Common myeloid progenitor, CD34-positive (primary cell): ENCODE data around the gene RNF19B.

ENCODE experiments used
- CTCF ChIA-PET: fragments of 350-600 bp; sonication (Branson Sonifier 250); formaldehyde crosslinking; loops from one replicate; lab custom pipeline; 2021; ENCODE audit warnings: antibody characterized with exemption; lab: Charles Lee
- POLR2A ChIA-PET: fragments of 350-600 bp; sonication (Branson Sonifier 250); formaldehyde crosslinking; loops from one replicate; lab custom pipeline; 2021; ENCODE audit warnings: antibody characterized with exemption; lab: Charles Lee
- DNase-seq, 3 donors: peaks; one replicate each; pipeline versions ENCODE4 v3.0.0 to v3.0.0-alpha.2; 2013
- H3K27ac ChIP-seq, 2 experiments: 1 replicate in 1 of 2; 2 replicates in 1 of 2; pipeline ENCODE4 v1.7.0; 2013; ENCODE audit warnings: inconsistent platforms in 2 of 2, low read length in 2 of 2, mild to moderate bottlenecking in 2 of 2, low read depth in 1 of 2, moderate library complexity in 1 of 2; ENCODE audit not compliant: severe bottlenecking in 2 of 2, insufficient read depth in 1 of 2, poor library complexity in 1 of 2
- H3K27me3 ChIP-seq, 5 experiments: replicated peaks in 2 of 5; 1 replicate in 3 of 5; 2 replicates in 2 of 5; pipeline versions ENCODE4 v1.6.1 to v1.7.0; 2013; ENCODE audit warnings: low read length in 4 of 5, mild to moderate bottlenecking in 2 of 5, moderate library complexity in 2 of 5, inconsistent platforms in 1 of 5; ENCODE audit not compliant: insufficient read depth in 5 of 5, control insufficient read depth in 4 of 5
- H3K36me3 ChIP-seq, 4 experiments: 1 replicate in 2 of 4; 2 replicates in 2 of 4; pipeline versions ENCODE4 v1.6.1 to v1.7.0; 2013; ENCODE audit warnings: low read length in 3 of 4, control low read depth in 1 of 4, mild to moderate bottlenecking in 1 of 4; ENCODE audit not compliant: control insufficient read depth in 4 of 4, insufficient read depth in 4 of 4
- H3K4me1 ChIP-seq, 4 experiments: 1 replicate in 3 of 4; 2 replicates in 1 of 4; pipeline versions ENCODE4 v1.6.1 to v1.7.1; 2013; ENCODE audit warnings: low read length in 3 of 4, mild to moderate bottlenecking in 3 of 4, control low read depth in 1 of 4, inconsistent platforms in 1 of 4, moderate library complexity in 1 of 4; ENCODE audit not compliant: control insufficient read depth in 4 of 4, insufficient read depth in 4 of 4; ENCODE audit errors: control extremely low read depth in 1 of 4
- H3K4me3 ChIP-seq, 7 experiments: 1 replicate in 4 of 7; 2 replicates in 3 of 7; pipeline versions ENCODE4 v1.5.1 to v1.7.0; 2013; ENCODE audit warnings: mild to moderate bottlenecking in 7 of 7, low read length in 6 of 7, moderate library complexity in 6 of 7, inconsistent platforms in 2 of 7, low read depth in 2 of 7, control low read depth in 1 of 7; ENCODE audit not compliant: insufficient read depth in 4 of 7, control insufficient read depth in 1 of 7; ENCODE audit errors: extremely low read depth in 1 of 7
- H3K9me3 ChIP-seq, 5 experiments: 1 replicate in 4 of 5; 2 replicates in 1 of 5; pipeline versions ENCODE4 v1.6.1 to v1.7.1; 2013; ENCODE audit warnings: low read length in 4 of 5, mild to moderate bottlenecking in 2 of 5, inconsistent platforms in 1 of 5, low read depth in 1 of 5, moderate library complexity in 1 of 5; ENCODE audit not compliant: control insufficient read depth in 4 of 5, insufficient read depth in 2 of 5; ENCODE audit errors: control extremely low read depth in 1 of 5
- WGBS: methylation state at CpG from one replicate; pipeline ENCODE4 v1.1.5; 2013; ENCODE audit not compliant: insufficient coverage; 5-methylcytosine and 5-hydroxymethylcytosine counted together

The RNF19B gene

GRCh38 chr1:32918179-32918578 lies 46.4 kb downstream of the RNF19B start:
- POLR2A ChIA-PET, result no interaction called here
- Histone ChIP-seq H3K9me3 (no peaks in the 10 kb centered on the region), H3K4me1 (peaks cover 0 to 6% (median 2%) of the 10 kb centered on the region in 4 experiments), H3K4me3 (no peak overlapping the region), H3K27ac (no peak overlapping the region), H3K36me3 (no peaks in the 10 kb centered on the region), H3K27me3 (peaks cover 4 to 46% (median 23%) of the 10 kb centered on the region in 5 experiments)
- WGBS, result no CpG with 5 or more reads among the region's 1 CpG
- CTCF ChIA-PET, result interaction anchor here (0.8 to 1.5 kb wide), 3 partner anchors 13 to 25 kb away, joined by 3 to 4 read pairs (median 3); no protein-coding TSS in a partner anchor
- DNase-seq, result no peak

- peaks cover 0 to 6% (median 2%) of the 10 kb centered on the region in 4 experiments for H3K4me1 ChIP-seq
- DNase-seq, result peak in 2 of 3 donors; percentile 39 to 40
- ChIA-PET CTCF (interaction anchor here (1.4 kb wide), 1 partner anchor 25 kb away, joined by 4 read pairs; no protein-coding TSS in a partner anchor), POLR2A (no interaction called here)
- WGBS, result 3% methylated on average over 5 of the region's 7 CpGs
- no peak overlapping the region for H3K27ac ChIP-seq
- H3K36me3 ChIP-seq, result no peaks in the 10 kb centered on the region
- H3K4me3 ChIP-seq, result no peak overlapping the region
- H3K9me3 ChIP-seq, result no peaks in the 10 kb centered on the region
- H3K27me3 ChIP-seq, result peaks cover 3 to 39% (median 18%) of the 10 kb centered on the region in 5 experiments
Observed at GRCh38 chr1:32917521-32917920, 47.1 kb downstream of the RNF19B start.

GRCh38 chr1:32915766-32916706 lies 48.6 kb downstream of the RNF19B start:
- WGBS, result 97% methylated on average over 5 of the region's 12 CpGs
- Histone ChIP-seq H3K27ac (no peak overlapping the region), H3K36me3 (no peaks in the 10 kb centered on the region), H3K9me3 (no peaks in the 10 kb centered on the region), H3K27me3 (peaks cover 3 to 35% (median 22%) of the 10 kb centered on the region in 5 experiments), H3K4me1 (peaks cover 0 to 6% (median 2%) of the 10 kb centered on the region in 4 experiments), H3K4me3 (no peak overlapping the region)
- POLR2A ChIA-PET, result interaction anchor here (0.6 kb wide), 1 partner anchor 36 kb away, joined by 3 read pairs; no protein-coding TSS in a partner anchor
- no peak for DNase-seq
- CTCF ChIA-PET, result interaction anchor here (1.4 to 1.7 kb wide), 2 partner anchors 12 to 24 kb away, joined by 4 to 5 read pairs; no protein-coding TSS in a partner anchor

GRCh38 chr1:32910319-32910718 lies 54.3 kb downstream of the RNF19B start:
- no peak for DNase-seq
- CTCF ChIA-PET, result no interaction called here
- H3K4me1 ChIP-seq, result no peaks in the 10 kb centered on the region
- WGBS, result 90% methylated on average over 2 of the region's 5 CpGs
- no peak overlapping the region for H3K4me3 ChIP-seq
- H3K36me3 ChIP-seq, result no peaks in the 10 kb centered on the region
- no peak overlapping the region for H3K27ac ChIP-seq
- POLR2A ChIA-PET, result no interaction called here
- peaks cover 0 to 5% (median 3%) of the 10 kb centered on the region in 5 experiments for H3K9me3 ChIP-seq
- H3K27me3 ChIP-seq, result peaks cover 2 to 35% (median 17%) of the 10 kb centered on the region in 5 experiments

GRCh38 chr1:32907435-32907834 lies 57.2 kb downstream of the RNF19B start:
- H3K4me3 ChIP-seq, result no peak overlapping the region
- CTCF ChIA-PET, result interaction anchor here (1.4 kb wide), 1 partner anchor 147 kb away, joined by 3 read pairs; no protein-coding TSS in a partner anchor

GRCh38 chr1:32906654-32907053 lies 58.0 kb downstream of the RNF19B start:
- no peak overlapping the region for H3K4me3 ChIP-seq
- H3K27me3 ChIP-seq, result peaks cover 8 to 53% (median 29%) of the 10 kb centered on the region in 5 experiments
- no peak for DNase-seq
- peaks cover 0 to 1% (median under 1%) of the 10 kb centered on the region in 4 experiments for H3K4me1 ChIP-seq
- ChIA-PET CTCF (interaction anchor here (1.4 to 1.5 kb wide), 2 partner anchors 17 to 148 kb away, joined by 3 to 4 read pairs; no protein-coding TSS in a partner anchor), POLR2A (interaction anchor here (0.6 kb wide), 1 partner anchor 20 kb away, joined by 3 read pairs; the partner anchor contains the start of gene HPCA)
- H3K27ac ChIP-seq, result no peak overlapping the region
- H3K36me3 ChIP-seq, result no peaks in the 10 kb centered on the region
- WGBS, result 100% methylated on average over 3 of the region's 7 CpGs
- H3K9me3 ChIP-seq, result peaks cover 0 to 5% (median 3%) of the 10 kb centered on the region in 5 experiments

More at GRCh38 chr1:32907435-32907834, 57.2 kb downstream of the RNF19B start:
- no peak overlapping the region for H3K27ac ChIP-seq
- no peak for DNase-seq
- POLR2A ChIA-PET, result no interaction called here
- no peaks in the 10 kb centered on the region for H3K4me1 ChIP-seq
- H3K9me3 ChIP-seq, result peaks cover 0 to 5% (median 3%) of the 10 kb centered on the region in 5 experiments
- no peaks in the 10 kb centered on the region for H3K36me3 ChIP-seq
- peaks cover 5 to 46% (median 28%) of the 10 kb centered on the region in 5 experiments for H3K27me3 ChIP-seq
- WGBS, result 40% methylated on average over 4 of the region's 4 CpGs
